GM15510 (cell line): ENCODE results near the gene CAPN5.

ENCODE experiments used
- POLR2A ChIP-seq: IDR thresholded peaks from 3 replicates; pipeline ENCODE4 v1.6.1; 2011; ENCODE audit warnings: borderline replicate concordance; ENCODE audit not compliant: insufficient read length; ENCODE audit errors: extremely low read depth

Gene CAPN5

DNA sequence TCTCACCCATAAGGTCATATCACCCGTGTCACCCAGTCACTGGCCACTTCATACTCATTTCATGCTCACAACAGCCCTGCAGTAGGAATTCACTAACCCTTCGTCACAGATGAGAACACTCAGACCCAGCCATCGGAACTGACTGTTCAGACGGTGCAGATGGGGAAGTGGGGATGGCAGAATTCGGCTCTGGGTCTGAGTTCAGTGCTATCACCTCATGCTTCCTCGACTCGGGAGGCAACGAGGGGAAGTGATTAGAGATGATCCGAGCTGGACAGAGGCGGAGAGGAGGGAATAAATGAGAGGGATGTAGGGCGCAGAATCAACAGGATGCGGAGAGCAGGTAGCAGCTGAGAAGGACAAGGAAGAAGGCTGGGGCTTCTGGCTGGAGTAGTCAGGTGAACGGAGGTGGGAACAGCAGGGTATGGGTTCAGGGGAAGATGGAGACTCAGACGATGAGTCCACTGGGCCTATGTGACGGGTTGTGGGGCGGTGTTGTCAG lies 27.9 kb upstream of the CAPN5 start:
- no peak for TF ChIP-seq POLR2A

DNA sequence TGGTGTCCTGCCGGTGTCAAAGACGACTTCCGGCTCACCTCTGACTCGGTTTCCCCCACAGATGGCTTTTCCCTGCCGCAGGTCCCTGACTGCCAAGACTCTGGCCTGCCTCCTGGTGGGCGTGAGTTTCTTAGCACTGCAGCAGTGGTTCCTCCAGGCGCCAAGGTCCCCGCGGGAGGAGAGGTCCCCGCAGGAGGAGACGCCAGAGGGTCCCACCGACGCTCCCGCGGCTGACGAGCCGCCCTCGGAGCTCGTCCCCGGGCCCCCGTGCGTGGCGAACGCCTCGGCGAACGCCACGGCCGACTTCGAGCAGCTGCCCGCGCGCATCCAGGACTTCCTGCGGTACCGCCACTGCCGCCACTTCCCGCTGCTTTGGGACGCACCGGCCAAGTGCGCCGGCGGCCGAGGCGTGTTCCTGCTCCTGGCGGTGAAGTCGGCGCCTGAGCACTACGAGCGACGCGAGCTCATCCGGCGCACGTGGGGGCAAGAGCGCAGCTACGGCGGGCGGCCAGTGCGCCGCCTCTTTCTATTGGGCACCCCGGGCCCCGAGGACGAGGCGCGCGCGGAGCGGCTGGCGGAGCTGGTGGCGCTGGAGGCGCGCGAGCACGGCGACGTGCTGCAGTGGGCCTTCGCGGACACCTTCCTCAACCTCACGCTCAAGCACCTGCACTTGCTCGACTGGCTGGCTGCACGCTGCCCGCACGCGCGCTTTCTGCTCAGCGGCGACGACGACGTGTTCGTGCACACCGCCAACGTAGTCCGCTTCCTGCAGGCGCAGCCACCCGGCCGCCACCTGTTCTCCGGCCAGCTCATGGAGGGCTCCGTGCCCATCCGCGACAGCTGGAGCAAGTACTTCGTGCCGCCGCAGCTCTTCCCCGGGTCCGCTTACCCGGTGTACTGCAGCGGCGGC lies 27.0 kb upstream of the CAPN5 start:
- TF ChIP-seq POLR2A: no peak

GRCh38 chr11:77040401-77040777 lies 26.4 kb upstream of the CAPN5 start:
- TF ChIP-seq POLR2A: no peak

GRCh38 chr11:77040889-77041288 lies 25.9 kb upstream of the CAPN5 start:
- TF ChIP-seq POLR2A: no peak

DNA sequence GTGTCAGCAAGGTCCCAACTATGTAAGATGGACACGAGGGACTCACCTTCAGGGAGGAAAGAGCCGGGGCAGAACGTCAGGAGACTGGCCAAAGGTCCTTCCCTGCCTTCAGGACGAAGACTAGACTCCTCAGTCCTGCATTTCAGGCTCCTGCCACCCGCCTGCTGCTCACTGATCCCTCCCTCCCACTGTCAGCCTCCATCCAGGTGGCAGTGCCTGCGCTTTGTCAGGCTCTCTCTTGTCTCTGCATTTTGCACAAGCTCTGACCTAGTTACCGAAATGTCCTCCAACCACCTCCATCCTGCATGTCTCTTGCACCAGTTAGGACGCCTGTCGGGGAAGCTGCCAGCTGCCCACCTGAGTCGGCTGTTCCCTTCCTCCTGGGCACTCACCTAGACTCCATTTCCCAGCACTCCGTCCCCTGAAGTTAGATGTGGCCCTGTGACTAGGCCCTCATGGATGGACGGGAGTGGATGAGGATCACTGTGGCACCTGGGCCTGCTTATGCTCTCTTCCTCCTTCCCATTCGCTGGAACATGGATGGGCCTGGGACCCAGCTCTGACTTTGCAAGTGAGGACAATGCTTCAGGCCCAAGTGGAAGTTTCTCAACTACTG lies 24.6 kb upstream of the CAPN5 start:
- TF ChIP-seq POLR2A: no peak

- TF ChIP-seq POLR2A: no peak
Measured at GRCh38 chr11:77044356-77044755, 22.4 kb upstream of the CAPN5 start.

DNA sequence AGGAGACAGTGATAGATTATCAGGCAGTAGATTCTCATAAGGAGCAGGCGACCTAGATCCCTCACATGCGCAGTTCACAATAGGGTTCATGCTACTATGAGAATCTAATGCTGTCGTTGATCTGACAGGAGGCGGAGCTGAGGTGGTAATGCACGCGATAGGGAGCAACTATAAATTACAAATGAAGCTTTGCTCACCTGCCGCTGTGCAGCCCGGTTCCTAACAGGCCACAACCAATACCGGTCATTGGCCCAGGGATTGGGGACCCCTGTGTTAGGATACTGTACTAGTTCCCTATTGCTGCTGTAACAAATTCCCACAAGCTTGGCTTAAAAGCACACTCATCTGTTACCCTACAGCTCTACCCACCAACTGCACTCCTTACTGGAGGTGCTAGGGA lies 21.9 kb upstream of the CAPN5 start:
- no peak for TF ChIP-seq POLR2A

- TF ChIP-seq POLR2A: no peak
Measured at GRCh38 chr11:77046060-77046501, 20.7 kb upstream of the CAPN5 start.

- no peak for TF ChIP-seq POLR2A
Measured at GRCh38 chr11:77047007-77047927, 19.5 kb upstream of the CAPN5 start.

- no peak for TF ChIP-seq POLR2A
Measured at GRCh38 chr11:77049026-77049425, 17.7 kb upstream of the CAPN5 start.

- TF ChIP-seq POLR2A: no peak
Measured at GRCh38 chr11:77051511-77051910, 15.3 kb upstream of the CAPN5 start.

GRCh38 chr11:77052518-77052917 lies 14.3 kb upstream of the CAPN5 start:
- TF ChIP-seq POLR2A: no peak

DNA sequence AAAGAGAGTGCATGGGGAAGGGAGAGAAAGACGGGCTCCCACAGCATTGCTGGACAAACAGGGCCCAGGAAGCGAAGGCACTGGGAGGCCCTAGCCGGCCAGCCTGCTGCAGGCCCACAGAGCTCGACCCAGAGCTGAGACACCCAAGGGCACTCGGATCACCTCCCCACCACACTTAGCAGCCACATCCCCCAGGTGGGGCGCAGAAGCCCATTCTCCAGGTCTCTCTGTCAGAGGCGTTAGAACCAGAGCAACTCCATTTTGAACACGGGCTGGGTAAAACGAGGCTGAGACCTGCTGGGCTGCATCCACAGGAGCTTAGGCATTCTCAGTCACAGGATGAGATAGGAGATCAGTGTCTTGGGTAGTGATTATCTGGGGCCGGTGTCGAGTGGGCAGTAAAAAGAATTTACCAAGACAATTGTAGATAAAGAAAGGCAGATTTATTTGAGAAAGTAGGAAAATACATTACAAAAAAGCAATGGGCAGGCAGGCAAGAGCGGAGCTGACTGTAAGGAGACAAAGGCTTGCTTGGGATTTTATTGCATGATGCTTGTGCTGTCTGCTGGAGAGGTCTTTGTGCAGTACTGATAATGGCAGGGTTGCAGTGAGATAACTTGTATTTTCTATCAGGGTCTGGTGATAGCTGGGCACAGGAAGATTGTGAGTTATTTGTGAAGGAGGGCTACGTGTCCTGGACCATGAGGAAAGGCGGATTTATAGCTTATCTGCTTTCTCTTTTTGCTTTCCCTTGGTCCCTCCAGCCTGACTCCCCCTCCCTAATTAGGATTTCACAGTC lies 13.4 kb upstream of the CAPN5 start:
- no peak for TF ChIP-seq POLR2A

DNA sequence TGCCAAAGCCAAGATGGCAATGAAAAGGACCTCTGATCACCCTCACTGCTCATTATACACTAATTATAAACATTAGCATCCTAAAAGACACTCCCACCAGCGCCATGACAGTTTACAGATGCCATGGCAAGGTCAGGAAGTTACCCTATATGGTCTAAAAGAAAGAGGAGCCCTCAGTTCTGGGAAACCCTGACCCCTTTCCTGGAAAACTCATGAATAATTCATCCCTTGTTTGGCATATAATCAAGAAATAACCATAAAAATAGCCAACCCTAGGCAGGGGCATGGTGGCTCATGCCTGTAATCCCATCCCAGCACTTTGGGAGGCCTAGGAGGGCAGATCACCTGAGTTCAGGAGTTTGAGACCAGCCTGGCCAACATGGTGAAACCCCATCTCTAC lies 12.7 kb upstream of the CAPN5 start:
- no peak for TF ChIP-seq POLR2A
